Esophagus muscularis mucosa (tissue), 4 donors: ENCODE data around the gene PLA2R1. TPM values are rescaled to one million over a fixed set of nuclear protein-coding genes. Genes with fewer than 3 reads are reported as not detected.

Source experiments
- DNase-seq: peaks from one replicate; pipeline ENCODE4 v3.0.0-alpha.2; 2017; ENCODE audit errors: extremely low spot score
- H3K27ac ChIP-seq, 4 donors: fragments of 200-600 bp; sonication (generic); replicated peaks in 1 of 4; 1 replicate in 3 of 4; 2 replicates in 1 of 4; pipeline ENCODE4 v1.5.1; 2016 to 2019; ENCODE audit warnings: mild to moderate bottlenecking in 1 of 4
- H3K27me3 ChIP-seq, 4 donors: fragments of 200-600 bp; sonication (generic); one replicate each; pipeline versions ENCODE4 v1.5.1 to v1.6.0; 2016 to 2019
- H3K36me3 ChIP-seq, 4 donors: fragments of 200-600 bp; sonication (generic); one replicate each; pipeline ENCODE4 v1.5.1; 2016 to 2019
- H3K4me1 ChIP-seq, 4 donors: fragments of 200-600 bp; sonication (generic); one replicate each; pipeline ENCODE4 v1.5.1; 2016 to 2019
- H3K4me3 ChIP-seq, 4 donors: fragments of 200-600 bp; sonication (generic); 1 replicate in 2 of 4; 2 replicates in 2 of 4; pipeline ENCODE4 v1.5.1; 2016 to 2019; ENCODE audit warnings: mild to moderate bottlenecking in 4 of 4, moderate library complexity in 1 of 4
- H3K9me3 ChIP-seq, 4 donors: fragments of 200-600 bp; sonication (generic); 1 replicate in 3 of 4; 2 replicates in 1 of 4; pipeline ENCODE4 v1.5.1; 2016 to 2019
- CTCF ChIP-seq, 3 experiments: fragments of 200-600 bp in 2 of 3; fragments of 450-650 bp in 1 of 3; sonication (generic) in 2 of 3; IDR thresholded peaks; one replicate each; pipeline ENCODE4 v1.5.1; 2017 to 2019; ENCODE audit warnings: antibody characterized with exemption in 3 of 3, mild to moderate bottlenecking in 2 of 3, moderate library complexity in 1 of 3
- EP300 ChIP-seq: sonication (generic); formaldehyde crosslinking; IDR thresholded peaks from one replicate; pipeline ENCODE4 v1.6.1; 2017; ENCODE audit warnings: antibody characterized with exemption
- POLR2A ChIP-seq: fragments of 450-650 bp; IDR thresholded peaks from one replicate; pipeline ENCODE4 v1.6.1; 2017; ENCODE audit warnings: antibody characterized with exemption, moderate library complexity, mild to moderate bottlenecking, low read depth
- POLR2AphosphoS5 ChIP-seq, 2 donors: sonication (generic); formaldehyde crosslinking; IDR thresholded peaks; one replicate each; pipeline ENCODE4 v1.6.1; 2017; ENCODE audit warnings: antibody characterized with exemption in 2 of 2
- WGBS: methylation state at CpG from one replicate; pipeline ENCODE4 v1.1.5; 2018; 5-methylcytosine and 5-hydroxymethylcytosine counted together
- intact Hi-C: fragments of 100-400 bp; cut with DNase I; formaldehyde crosslinking; loops from one replicate; pipeline ENCODE4 v1.15.1; 2023
- total RNA-seq, 4 donors: library from RNA; depleted of rRNA; stranded (reverse); fragments of >200 nt; gene quantifications; one replicate each; pipeline versions ENCODE4 v1.1.0 to v1.2.1, GENCODE V29; 2016

Gene PLA2R1
- total RNA-seq, 4 donors from 2014 or later, result 2.8 to 6.4 (median 5.1) TPM

- intact Hi-C loops, result no loop called here
- Histone ChIP-seq H3K27ac (no peak overlapping the region), H3K36me3 (no peaks in the 10 kb centered on the region), H3K4me1 (peaks cover 0 to 8% (median 2%) of the 10 kb centered on the region in 4 donors), H3K9me3 (peaks cover 0 to 2% (median 0%) of the 10 kb centered on the region in 4 donors), H3K4me3 (no peak overlapping the region), H3K27me3 (no peaks in the 10 kb centered on the region)
- WGBS, result 42% methylated on average over 2 of the region's 2 CpGs
- no peak for DNase-seq
- TF ChIP-seq CTCF (IDR thresholded peaks at IDR 0.05) (no peak), POLR2A (no peak), EP300 (no peak), POLR2AphosphoS5 (IDR thresholded peaks at IDR 0.05) (no peak)
Observed at GRCh38 chr2:159933727-159934049, 128.7 kb downstream of the PLA2R1 start.

- DNase-seq, result no peak
- no peaks in the 10 kb centered on the region for H3K27me3 ChIP-seq
- intact Hi-C loops, result no loop called here
- no peak overlapping the region for H3K4me3 ChIP-seq
- H3K9me3 ChIP-seq, result peaks cover 0 to 7% (median 2%) of the 10 kb centered on the region in 4 donors
- no peak for TF ChIP-seq POLR2A
- TF ChIP-seq EP300, result no peak
- TF ChIP-seq POLR2AphosphoS5 (IDR thresholded peaks at IDR 0.05), result no peak
- TF ChIP-seq CTCF (IDR thresholded peaks at IDR 0.05), result no peak
- 84% methylated on average over 2 of the region's 2 CpGs for WGBS
- peaks cover 0 to 8% (median 2%) of the 10 kb centered on the region in 4 donors for H3K4me1 ChIP-seq
- no peak overlapping the region for H3K27ac ChIP-seq
- H3K36me3 ChIP-seq, result no peaks in the 10 kb centered on the region
Observed at GRCh38 chr2:159933040-159933726, 129.2 kb downstream of the PLA2R1 start.

GRCh38 chr2:159926695-159927094 lies 135.7 kb downstream of the PLA2R1 start:
- H3K4me3 ChIP-seq, result no peak overlapping the region
- intact Hi-C loops, result no loop called here
- H3K4me1 ChIP-seq, result peaks cover 0 to 3% (median 1%) of the 10 kb centered on the region in 4 donors
- H3K36me3 ChIP-seq, result no peaks in the 10 kb centered on the region
- peaks cover 0 to 11% (median 4%) of the 10 kb centered on the region in 4 donors for H3K9me3 ChIP-seq
- no peak for DNase-seq
- peaks cover 0 to 4% (median 0%) of the 10 kb centered on the region in 4 donors for H3K27me3 ChIP-seq
- H3K27ac ChIP-seq, result no peak overlapping the region
- TF ChIP-seq POLR2AphosphoS5 (IDR thresholded peaks at IDR 0.05), result no peak
- TF ChIP-seq POLR2A, result no peak
- TF ChIP-seq CTCF (IDR thresholded peaks at IDR 0.05), result no peak
- TF ChIP-seq EP300, result no peak
- WGBS, result 88% methylated on average over 2 of the region's 2 CpGs

GRCh38 chr2:159925975-159926374 lies 136.4 kb downstream of the PLA2R1 start:
- 77% methylated on average over 3 of the region's 3 CpGs for WGBS
- Histone ChIP-seq H3K4me3 (no peak overlapping the region), H3K27me3 (peaks cover 0 to 6% (median 0%) of the 10 kb centered on the region in 4 donors), H3K9me3 (peaks cover 0 to 11% (median 4%) of the 10 kb centered on the region in 4 donors), H3K36me3 (no peaks in the 10 kb centered on the region), H3K4me1 (peaks cover 0 to 5% (median 2%) of the 10 kb centered on the region in 4 donors), H3K27ac (no peak overlapping the region)
- TF ChIP-seq EP300 (no peak), POLR2AphosphoS5 (IDR thresholded peaks at IDR 0.05) (no peak), CTCF (IDR thresholded peaks at IDR 0.05) (no peak), POLR2A (no peak)
- intact Hi-C loops, result no loop called here
- no peak for DNase-seq

- intact Hi-C loops, result no loop called here
- no peak for TF ChIP-seq POLR2A
- TF ChIP-seq EP300, result no peak
- TF ChIP-seq CTCF (IDR thresholded peaks at IDR 0.05), result no peak
- TF ChIP-seq POLR2AphosphoS5 (IDR thresholded peaks at IDR 0.05), result no peak
- WGBS, result 84% methylated on average over 2 of the region's 2 CpGs
- DNase-seq, result no peak
- Histone ChIP-seq H3K4me1 (peaks cover 0 to 5% (median 2%) of the 10 kb centered on the region in 4 donors), H3K4me3 (no peak overlapping the region), H3K9me3 (no peaks in the 10 kb centered on the region), H3K36me3 (no peaks in the 10 kb centered on the region), H3K27ac (no peak overlapping the region), H3K27me3 (peaks cover 0 to 12% (median 1%) of the 10 kb centered on the region in 4 donors)
Observed at GRCh38 chr2:159922563-159922962, 139.9 kb downstream of the PLA2R1 start.
